ENCODE measurements around the gene MACROD1.
"Not testable (repeated sequence)": the region's sequence is repeated elsewhere in the genome, so short reads cannot be mapped to it uniquely, and the experiment has no call there.

The MACROD1 gene

DNA sequence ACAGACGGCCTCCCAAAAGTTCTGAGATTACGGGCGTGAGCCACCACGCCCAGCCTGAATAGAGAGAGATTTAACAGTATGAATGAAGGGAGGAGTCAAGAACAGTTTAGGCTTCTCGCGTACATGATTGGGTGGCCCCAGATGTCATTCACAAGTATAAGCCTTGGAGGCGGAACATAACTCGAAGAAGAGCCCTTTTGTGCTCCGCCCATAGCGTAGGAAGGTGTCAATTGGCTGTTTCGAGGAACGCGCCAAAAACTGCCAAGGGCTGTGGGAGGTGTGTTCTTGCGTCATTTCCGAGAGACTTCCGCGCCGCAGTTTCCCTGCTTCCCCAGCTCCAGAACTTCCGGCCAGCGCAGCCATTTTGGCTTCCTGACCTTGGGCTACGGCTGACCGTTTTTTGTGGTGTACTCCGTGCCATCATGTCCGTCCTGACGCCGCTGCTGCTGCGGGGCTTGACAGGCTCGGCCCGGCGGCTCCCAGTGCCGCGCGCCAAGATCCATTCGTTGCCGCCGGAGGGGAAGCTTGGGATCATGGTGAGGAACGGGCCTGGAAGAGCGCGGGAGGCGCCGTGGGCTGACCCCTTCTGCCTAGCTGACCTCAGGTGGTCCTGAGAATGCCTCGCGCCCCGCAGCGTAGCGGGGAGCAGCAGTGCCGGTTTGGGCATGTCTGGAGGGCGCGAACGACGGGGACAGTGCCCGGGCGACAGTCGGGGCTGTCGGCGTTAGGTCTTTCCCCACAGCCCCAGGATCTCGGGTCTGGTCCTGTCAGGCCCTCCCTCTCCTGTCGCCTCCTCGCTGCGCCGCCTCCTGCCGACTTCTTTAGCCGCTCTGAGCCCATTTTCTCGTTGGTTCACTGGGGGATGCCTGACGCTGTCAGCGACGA, 191.4 kb downstream of the MACROD1 start, which contains the start of gene COX8A:
Gene COX8A (plus strand): TSS at position 362 of the 885 bp plus-strand sequence. CDS start 61 bp downstream, at position 423.
- in situ Hi-C loops (cut with MboI; ENCODE audit: low sequenced_read_pairs), result no loop called here

DNA sequence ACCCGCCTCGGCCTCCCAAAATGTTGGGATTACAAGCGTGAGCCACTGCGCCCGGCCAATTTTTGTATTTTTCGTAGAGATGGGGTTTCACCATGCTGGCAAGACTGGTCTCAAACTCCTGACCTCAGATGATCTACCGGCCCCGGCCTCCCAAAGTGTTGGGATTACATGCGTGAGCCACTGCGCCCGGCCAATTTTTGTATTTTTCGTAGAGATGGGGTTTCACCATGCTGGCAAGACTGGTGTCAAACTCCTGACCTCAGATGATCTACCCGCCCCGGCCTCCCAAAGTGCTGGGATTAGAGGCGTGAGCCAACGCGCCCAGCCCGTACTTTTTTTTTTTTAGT, 192.0 kb downstream of the MACROD1 start:
- in situ Hi-C loops (cut with MboI; ENCODE audit: low sequenced_read_pairs), result not testable (repeated sequence)

DNA sequence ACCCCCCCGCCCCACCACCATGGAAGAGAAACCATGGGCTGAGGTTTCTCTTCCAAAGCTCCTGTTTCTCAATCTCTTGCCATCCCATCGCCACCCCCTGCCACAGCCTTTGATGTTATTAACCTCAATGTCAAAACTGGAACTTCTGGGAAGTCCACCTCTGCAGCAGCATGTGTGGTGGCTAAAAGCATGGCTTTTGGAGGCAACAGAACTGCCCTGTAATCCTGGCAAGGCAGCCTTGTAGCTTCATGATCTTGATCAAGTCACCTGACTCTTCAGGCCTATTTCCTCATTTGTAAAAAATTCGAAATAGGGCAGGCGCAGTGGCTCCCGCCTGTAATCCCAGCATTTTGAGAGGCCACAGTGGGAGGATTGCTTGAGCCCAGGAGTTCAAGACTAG, 195.0 kb downstream of the MACROD1 start:
- in situ Hi-C loops (cut with MboI; ENCODE audit: low sequenced_read_pairs), result no loop called here

DNA sequence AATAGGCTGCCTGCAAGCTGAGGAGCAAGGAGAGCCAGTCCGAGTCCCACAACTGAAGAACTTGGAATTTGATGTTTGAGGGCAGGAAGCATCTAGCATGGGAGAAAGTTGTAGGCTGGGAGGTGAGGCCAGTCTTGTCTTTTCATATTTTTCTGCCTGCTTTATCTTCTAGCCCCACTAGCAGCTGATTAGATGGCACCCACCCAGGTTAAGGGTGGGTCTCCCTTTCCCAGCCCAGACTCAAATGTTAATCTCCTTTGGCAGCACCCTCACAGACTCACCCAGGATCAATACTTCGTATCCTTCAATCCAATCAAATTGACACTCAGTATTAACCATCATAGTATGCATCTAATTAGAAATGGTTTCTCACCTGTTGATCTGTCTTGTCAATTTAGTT, 196.5 kb downstream of the MACROD1 start:
- in situ Hi-C loops (cut with MboI; ENCODE audit: low sequenced_read_pairs), result no loop called here

DNA sequence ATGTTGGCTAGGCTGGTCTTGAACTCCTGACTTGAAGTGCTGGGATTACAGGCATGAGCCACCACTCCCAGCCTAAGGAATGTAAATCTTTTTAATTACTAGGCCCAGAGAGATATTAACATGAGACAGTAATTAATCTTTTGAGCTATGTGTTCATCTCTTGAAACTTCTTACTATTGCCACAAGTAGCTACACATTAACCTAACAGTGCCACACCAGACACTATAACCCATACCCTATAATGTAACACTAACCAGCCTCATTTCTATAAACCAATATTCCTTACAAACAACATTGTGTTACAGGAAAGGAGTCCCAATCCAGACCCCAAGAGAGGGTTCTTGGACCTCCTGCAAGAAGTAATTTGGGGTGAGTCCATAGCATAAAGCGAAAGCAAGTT, 199.5 kb downstream of the MACROD1 start:
- in situ Hi-C loops (cut with MboI; ENCODE audit: low sequenced_read_pairs), result no loop called here

DNA sequence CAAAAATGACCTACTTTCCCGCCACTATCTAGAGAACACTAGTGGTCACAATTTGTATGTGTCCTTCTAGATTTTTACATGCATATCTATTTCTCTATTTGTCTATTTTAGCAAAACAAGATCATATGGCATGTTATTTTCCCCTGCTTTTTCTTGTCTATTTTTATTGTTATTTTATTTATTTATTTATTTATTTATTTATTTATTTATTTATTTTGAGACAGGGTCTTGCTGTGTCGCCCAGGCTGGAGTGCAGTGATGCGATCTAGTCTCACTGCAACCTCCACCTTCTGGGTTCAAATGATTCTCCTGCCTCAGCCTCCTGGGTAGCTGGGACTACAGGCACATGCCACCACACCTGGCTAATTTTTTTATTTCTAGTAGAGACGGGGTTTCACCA, 202.0 kb downstream of the MACROD1 start:
- in situ Hi-C loops (cut with MboI; ENCODE audit: low sequenced_read_pairs), result not testable (repeated sequence)

DNA sequence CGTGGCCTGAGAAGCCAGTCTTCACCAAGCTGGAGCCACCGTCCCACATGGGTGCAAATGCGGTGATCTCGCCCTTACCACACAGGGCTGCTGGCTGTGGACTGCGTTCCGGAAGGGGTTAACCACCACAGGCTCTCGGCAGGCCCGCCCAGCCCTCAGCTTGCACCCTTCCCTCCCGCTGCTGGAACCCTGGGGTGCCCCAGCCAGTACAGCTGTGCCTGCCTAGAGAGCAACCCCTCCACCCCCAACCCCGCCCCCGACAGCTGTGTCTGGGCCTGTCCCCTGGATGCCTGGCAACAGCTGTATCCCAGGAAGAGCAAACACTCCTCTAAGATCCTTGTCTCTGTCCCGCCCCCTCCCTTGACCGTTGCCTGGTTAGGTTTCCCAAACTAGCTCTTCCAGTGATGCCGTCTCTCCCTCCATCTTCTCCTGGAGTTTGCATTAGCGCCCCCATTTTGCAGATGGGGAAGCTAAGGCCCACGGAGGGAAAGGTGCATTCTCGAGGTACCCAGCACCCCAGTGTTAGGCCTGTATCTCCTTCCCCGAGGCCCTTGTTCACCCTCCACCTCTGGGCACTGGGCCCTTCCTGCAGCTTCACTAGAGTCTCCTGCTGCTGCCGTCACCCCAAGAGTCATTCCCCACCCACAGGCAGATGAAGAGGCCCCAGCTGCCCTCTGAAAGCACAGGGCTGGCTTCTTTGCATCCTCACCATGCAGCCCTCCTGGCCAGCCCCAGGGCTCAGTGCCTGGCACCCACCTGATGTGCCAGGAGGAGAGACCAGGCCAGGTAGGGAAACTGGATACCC, 204.1 kb downstream of the MACROD1 start:
- in situ Hi-C loops (cut with MboI; ENCODE audit: low sequenced_read_pairs), result no loop called here

DNA sequence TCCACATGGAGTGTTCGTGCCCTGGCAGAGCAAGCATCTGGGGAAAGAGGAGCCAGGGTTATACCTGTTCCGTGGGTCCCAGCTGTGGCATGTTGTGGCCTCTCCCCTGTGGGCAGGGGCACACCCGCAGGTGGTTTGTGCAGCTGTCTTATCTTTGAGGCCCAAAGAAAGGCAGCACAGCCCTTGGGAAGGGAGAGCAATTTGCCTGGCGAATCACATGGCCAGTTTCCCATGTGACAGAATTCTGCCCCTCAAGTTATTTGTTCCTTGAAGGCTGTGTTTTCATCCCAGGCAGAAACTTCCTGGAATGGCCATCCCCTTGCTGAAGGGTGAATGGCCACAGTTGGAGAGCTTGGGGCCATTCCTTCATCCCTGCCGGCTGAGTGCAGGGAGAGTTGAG, 207.9 kb downstream of the MACROD1 start:
- in situ Hi-C loops (cut with MboI; ENCODE audit: low sequenced_read_pairs), result no loop called here

DNA sequence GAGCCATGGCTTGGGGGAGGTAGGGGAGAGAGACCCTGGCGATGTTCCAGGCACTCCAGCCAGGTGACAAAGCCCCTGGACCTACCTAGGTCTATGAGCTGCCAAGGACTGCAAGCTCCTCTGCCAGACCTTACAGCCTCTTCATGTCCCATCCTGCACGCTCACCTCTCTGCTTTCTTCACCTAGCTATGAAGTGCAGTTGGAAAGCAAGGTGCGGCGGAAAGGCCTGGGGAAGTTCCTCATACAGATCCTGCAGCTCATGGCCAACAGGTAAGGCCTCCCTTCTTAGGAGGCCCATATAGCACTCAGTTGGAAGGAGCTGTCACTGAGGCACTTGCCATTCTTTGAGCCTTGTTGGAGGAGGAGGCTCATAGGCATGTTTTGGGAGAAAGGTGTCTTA, 213.3 kb downstream of the MACROD1 start:
- in situ Hi-C loops (cut with MboI; ENCODE audit: low sequenced_read_pairs), result no loop called here

DNA sequence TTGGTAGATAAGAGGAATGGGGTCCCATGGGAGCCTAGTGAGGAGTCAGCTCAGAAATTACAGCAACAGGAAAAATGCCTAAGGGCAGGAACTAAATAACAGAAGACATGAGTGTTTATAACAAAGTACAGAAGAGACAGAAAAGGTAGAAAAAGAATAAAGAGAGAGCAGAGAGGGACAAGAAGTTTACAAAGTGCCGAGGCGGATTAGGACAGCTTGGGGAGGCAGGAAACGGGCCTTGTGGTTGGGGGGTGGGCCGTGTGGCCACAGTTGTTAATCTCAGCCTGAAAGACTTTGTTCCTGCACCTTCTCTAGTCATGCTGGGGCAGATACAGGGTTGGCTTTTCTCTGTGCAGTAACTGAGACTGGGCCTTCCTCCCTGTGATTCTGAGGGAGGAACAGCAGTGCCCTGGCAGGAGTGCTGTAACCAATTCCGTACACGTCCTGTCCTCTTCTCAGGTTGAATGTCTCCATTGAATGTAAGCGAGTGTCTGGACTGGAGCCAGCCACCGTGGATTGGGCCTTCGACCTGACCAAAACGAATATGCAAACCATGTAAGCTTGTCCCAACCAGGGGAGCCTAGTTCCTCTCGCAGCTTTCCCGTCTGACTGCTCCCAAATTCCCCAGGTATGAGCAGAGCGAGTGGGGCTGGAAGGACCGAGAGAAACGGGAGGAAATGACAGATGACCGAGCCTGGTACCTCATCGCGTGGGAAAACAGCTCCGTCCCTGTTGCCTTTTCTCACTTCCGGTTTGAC, 214.0 kb downstream of the MACROD1 start:
- in situ Hi-C loops (cut with MboI; ENCODE audit: low sequenced_read_pairs), result no loop called here

Measured in HL-60/S4 treated with retinoic acid at 250 ng/mL for 4 days and 3 days (cell line).